Cardiac fibroblast (primary cell): ENCODE data around the gene APOC3.
"Not testable (repeated sequence)": the region's sequence is repeated elsewhere in the genome, so short reads cannot be mapped to it uniquely, and the experiment has no call there.

Source experiments
- DNase-seq, 2 donors: peaks; one replicate each; pipeline versions ENCODE4 v3.0.0 to v3.0.0-alpha.2; 2010; ENCODE audit warnings: low read depth in 2 of 2
- H3K4me3 ChIP-seq, 2 donors: replicated peaks in 1 of 2; 1 replicate in 1 of 2; 2 replicates in 1 of 2; pipeline ENCODE4 v1.5.1; 2011; ENCODE audit warnings: low read depth in 2 of 2, low read length in 2 of 2, mild to moderate bottlenecking in 2 of 2, moderate library complexity in 1 of 2
- CTCF ChIP-seq: IDR thresholded peaks from one replicate; pipeline ENCODE4 v1.5.1; 2011; ENCODE audit warnings: low read depth, mild to moderate bottlenecking, low read length, inconsistent platforms

Gene APOC3

GRCh38 chr11:116831790-116832349, 2.2 kb downstream of the APOC3 start:
- no peak for DNase-seq
- TF ChIP-seq CTCF: no peak
- H3K4me3 ChIP-seq: no peak overlapping the region

DNA sequence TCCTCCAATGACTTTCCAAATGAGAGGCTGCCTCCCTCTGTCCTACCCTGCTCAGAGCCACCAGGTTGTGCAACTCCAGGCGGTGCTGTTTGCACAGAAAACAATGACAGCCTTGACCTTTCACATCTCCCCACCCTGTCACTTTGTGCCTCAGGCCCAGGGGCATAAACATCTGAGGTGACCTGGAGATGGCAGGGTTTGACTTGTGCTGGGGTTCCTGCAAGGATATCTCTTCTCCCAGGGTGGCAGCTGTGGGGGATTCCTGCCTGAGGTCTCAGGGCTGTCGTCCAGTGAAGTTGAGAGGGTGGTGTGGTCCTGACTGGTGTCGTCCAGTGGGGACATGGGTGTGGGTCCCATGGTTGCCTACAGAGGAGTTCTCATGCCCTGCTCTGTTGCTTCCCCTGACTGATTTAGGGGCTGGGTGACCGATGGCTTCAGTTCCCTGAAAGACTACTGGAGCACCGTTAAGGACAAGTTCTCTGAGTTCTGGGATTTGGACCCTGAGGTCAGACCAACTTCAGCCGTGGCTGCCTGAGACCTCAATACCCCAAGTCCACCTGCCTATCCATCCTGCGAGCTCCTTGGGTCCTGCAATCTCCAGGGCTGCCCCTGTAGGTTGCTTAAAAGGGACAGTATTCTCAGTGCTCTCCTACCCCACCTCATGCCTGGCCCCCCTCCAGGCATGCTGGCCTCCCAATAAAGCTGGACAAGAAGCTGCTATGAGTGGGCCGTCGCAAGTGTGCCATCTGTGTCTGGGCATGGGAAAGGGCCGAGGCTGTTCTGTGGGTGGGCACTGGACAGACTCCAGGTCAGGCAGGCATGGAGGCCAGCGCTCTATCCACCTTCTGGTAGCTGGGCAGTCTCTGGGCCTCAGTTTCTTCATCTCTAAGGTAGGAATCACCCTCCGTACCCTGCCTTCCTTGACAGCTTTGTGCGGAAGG, 2.9 kb downstream of the APOC3 start:
- TF ChIP-seq CTCF: no peak

GRCh38 chr11:116833491-116833815, 3.7 kb downstream of the APOC3 start:
- DNase-seq: no peak
- H3K4me3 ChIP-seq: no peak overlapping the region
- TF ChIP-seq CTCF: no peak

More for the DNA sequence above, 2.9 kb downstream of the APOC3 start:
- no peak overlapping the region for H3K4me3 ChIP-seq
- DNase-seq: no peak

DNA sequence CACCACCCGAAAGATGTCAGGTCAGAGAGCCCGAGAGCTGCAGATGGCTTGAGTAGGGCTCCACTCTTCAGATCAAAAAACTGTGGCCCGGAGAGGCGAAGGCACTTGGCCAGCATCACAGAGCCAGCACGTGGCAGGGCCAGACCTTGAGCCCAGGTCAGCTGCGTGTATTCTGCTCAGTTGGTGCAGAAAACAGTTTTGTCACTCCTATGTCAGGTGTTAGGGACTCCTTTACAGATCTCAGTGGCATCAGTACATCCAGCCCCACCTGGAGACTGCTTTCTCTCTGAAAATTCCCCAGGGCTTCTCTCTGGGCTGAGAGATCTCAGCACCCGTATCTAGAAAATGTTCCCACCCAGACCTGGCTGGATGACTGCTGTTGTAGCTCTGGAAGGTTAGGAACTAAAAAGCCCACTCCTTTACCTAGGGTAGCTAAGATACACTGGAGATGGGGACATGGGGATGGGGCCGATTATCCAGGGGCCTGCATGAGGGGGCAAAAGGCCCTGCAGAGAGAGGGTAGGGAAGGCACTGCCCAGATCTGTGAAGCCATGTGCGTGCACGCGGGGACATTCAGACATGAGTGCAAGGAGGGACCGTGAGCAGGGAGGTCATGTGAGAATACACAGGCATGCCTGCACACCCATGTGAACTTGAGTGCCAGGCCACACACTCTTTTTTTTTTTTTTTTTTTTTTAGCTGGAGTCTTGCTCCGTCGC, 4.3 kb downstream of the APOC3 start:
- DNase-seq: no peak
- H3K4me3 ChIP-seq: no peak overlapping the region
- no peak for TF ChIP-seq CTCF

DNA sequence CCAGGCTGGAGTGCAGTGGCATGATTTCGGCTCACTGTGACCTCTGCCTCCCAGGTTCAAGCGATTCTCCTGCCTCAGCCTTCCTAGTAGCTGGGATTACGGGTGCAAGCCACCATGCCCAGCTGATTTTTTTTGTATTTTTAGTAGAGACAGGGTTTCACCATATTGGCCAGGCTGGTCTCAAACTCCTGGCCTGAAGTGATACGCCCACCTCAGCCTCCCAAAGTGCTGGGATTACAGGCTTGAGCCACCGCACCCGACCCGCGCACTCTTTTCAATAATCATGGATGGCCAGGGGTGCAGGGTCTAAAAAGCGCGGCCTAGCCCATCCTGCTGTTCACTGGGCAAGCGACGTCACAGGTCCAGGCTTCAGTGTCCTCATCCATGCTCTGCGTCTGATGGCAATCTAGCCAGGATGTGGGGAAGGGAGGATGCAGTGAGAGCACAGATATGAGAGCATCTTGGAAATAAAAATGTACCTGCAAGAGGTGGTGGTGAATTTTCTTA, 4.9 kb downstream of the APOC3 start:
- not testable (repeated sequence) for DNase-seq

GRCh38 chr11:116835042-116835772, 5.5 kb downstream of the APOC3 start:
- TF ChIP-seq CTCF: no peak
- peak overlapping the region in 1 of 2 donors; percentile 5 for H3K4me3 ChIP-seq
- no peak for DNase-seq

More for the DNA sequence above, 4.9 kb downstream of the APOC3 start:
- not testable (repeated sequence) for H3K4me3 ChIP-seq
